H1 (cell line): ENCODE results near the gene RPL3.

Experiments
- EP300 ChIP-seq, 2 experiments: IDR thresholded peaks; 1 replicate in 1 of 2; 2 replicates in 1 of 2; pipeline ENCODE4 v1.6.1; 2011 to 2012; ENCODE audit warnings: low read depth in 2 of 2, low read length in 2 of 2, mild to moderate bottlenecking in 2 of 2, borderline replicate concordance in 1 of 2, inconsistent platforms in 1 of 2, moderate library complexity in 1 of 2
- JUN ChIP-seq: IDR thresholded peaks from 2 replicates; pipeline ENCODE4 v1.6.1; 2011; ENCODE audit warnings: low read depth, mild to moderate bottlenecking, improper control_type of control experiment, low read length
- POLR2A ChIP-seq, 2 experiments: IDR thresholded peaks; 1 replicate in 1 of 2; 2 replicates in 1 of 2; pipeline ENCODE4 v1.6.1; 2011; ENCODE audit warnings: low read depth in 2 of 2, low read length in 2 of 2, mild to moderate bottlenecking in 2 of 2; ENCODE audit errors: control extremely low read depth in 1 of 2
- SIN3A ChIP-seq, 2 experiments: IDR thresholded peaks in 1 of 2; conservative IDR thresholded peaks in 1 of 2; 2 replicates each; pipeline ENCODE4 v1.6.1; 2011 to 2012; ENCODE audit warnings: low read length in 2 of 2, improper control_type of control experiment in 1 of 2, low read depth in 1 of 2, mild to moderate bottlenecking in 1 of 2
- TBP ChIP-seq: IDR thresholded peaks from 2 replicates; pipeline ENCODE4 v1.6.1; 2011; ENCODE audit warnings: low read depth, low read length, improper control_type of control experiment
- USF2 ChIP-seq: IDR thresholded peaks from 2 replicates; pipeline ENCODE4 v1.6.1; 2011; ENCODE audit warnings: low read length, improper control_type of control experiment
- ZNF274 ChIP-seq: IDR thresholded peaks from 2 replicates; pipeline ENCODE4 v1.7.0; 2012; ENCODE audit warnings: low read length, borderline replicate concordance; ENCODE audit errors: extremely low read depth

DNA sequence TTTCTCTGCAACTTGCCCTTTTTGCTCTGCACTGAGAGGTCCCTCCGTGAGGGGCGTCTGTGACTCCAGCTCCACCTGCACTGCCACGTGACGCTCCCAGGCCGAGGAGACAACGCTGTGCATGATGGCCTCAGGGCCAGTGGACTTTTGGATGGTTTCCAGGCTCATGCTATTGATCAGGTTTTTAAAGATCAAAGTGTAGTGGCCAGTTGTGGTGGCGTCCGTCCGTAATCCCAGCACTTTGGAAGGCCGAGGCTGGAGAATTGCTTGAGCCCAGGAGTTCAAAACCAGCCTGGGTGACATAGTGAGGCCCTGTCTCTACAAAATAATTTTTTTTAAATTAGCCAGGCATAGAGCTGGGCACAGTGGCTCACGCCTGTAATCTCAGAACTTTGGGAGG, 16.1 kb downstream of the RPL3 start:
- TF ChIP-seq TBP (no peak), SIN3A (conservative IDR thresholded peaks at IDR 0.05 in 1 of 2, IDR thresholded peaks at IDR 0.05 in 1 of 2; ENCODE audit: low read depth in 1 of 2, low read length in 2 of 2) (no peak), JUN (no peak), ZNF274 (no peak), USF2 (no peak), POLR2A (IDR thresholded peaks at IDR 0.05; ENCODE audit: control extremely low read depth in 1 of 2, low read depth in 2 of 2, low read length in 2 of 2) (no peak), EP300 (IDR thresholded peaks at IDR 0.05; ENCODE audit: borderline replicate concordance in 1 of 2, low read depth in 2 of 2, low read length in 2 of 2) (no peak)
